GM19239 (cell line): Measurements from ENCODE around the gene GDE1.
A peak's percentile ranks its signal among the peaks of the same experiment; 100 is the strongest.
"Not testable (repeated sequence)": the region's sequence is repeated elsewhere in the genome, so short reads cannot be mapped to it uniquely, and the experiment has no call there.

Experiments used
- DNase-seq: peaks from one replicate; pipeline ENCODE4 v3.0.0; 2011; ENCODE audit warnings: low spot score; ENCODE audit not compliant: insufficient read length
- FAIRE-seq: peaks from 2 replicates; lab custom pipeline; 2011; peaks lifted over from hg19 to GRCh38; lab: Jason Lieb, UNC

Gene GDE1, protein sequence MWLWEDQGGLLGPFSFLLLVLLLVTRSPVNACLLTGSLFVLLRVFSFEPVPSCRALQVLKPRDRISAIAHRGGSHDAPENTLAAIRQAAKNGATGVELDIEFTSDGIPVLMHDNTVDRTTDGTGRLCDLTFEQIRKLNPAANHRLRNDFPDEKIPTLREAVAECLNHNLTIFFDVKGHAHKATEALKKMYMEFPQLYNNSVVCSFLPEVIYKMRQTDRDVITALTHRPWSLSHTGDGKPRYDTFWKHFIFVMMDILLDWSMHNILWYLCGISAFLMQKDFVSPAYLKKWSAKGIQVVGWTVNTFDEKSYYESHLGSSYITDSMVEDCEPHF

GRCh38 chr16:19521471-19522396 lies at the start of gene GDE1:
Gene GDE1, minus strand, starts transcription at chr16:19522098. Its CDS starts 134 bp downstream, at chr16:19521964.
- FAIRE-seq (peak; percentile 87), DNase-seq (peak; percentile 73)

DNA sequence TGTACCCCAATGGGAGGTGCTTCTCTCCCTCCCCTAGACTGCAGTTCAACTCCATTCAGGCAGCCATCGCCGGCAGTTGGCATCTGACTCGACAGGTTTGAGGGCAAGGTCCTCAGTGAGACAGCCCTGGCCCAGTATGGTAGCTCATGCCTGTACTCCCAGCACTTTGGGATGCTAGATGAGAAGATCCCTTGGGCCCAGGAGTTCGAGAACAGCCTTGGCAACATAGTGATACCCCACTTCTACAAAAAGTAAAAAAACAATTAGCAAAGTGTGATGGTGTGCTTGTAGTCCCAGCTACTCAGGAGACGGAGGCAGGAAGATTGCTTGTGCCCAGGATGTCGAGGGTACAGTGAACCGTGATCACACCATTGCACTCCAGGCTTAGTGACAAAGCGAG lies 45.7 kb upstream of the GDE1 start:
- no peak for FAIRE-seq
- no peak for DNase-seq

- DNase-seq (no peak), FAIRE-seq (no peak)
These were observed 44.5 kb upstream of the GDE1 start for GRCh38 chr16:19566362-19566761.

- FAIRE-seq (no peak), DNase-seq (no peak)
These were observed 41.5 kb upstream of the GDE1 start for GRCh38 chr16:19563377-19563776.

DNA sequence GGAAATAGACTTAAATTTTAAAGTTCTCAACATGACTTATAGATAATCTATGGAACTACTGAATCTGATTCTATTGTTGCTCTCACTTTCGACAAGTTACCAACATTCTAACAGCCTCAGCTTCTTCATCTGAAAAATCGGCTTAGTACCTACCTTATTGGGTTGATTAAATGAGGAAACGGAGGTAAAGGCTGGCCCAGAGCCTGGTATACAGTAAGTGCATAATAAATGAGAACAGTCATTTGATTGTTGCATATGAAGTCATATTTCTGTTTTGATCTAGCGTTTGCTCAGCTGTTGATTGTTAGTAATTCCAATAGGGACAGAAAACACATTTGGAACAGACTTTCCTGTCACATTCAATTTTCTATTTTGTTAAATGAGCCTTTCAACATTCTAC lies 38.2 kb upstream of the GDE1 start:
- no peak for FAIRE-seq

DNA sequence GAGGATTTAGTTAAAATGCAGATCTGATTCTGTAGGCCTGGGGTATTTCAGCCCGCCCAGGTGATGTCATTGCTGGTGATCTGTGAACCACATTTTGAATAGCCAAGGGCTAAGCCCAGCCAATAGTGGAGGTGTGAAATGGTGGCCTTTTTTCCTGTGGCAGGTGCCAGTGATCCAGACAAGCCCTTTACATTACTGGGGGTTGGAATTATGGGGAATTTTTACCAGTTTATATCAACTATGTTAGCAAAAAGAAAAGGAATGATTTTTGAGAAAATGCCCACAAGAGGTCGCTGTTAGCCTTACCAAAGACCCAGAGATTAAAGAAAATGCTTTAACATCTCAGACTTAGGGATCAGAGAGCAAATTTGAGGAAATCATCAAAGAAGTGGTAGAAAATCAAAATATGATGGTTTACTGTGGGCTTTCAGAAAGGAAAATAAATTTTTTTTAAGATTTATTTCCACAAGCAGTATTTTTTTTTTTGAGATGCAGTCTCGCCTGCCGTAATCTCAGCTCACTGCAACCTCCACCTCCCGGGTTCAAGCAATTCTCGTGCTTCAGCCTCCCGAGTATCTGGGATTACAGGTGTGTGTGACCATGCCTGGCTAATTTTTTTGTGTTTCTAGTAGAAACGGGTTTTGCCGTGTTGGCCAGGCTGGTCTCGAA lies 37.5 kb upstream of the GDE1 start:
- FAIRE-seq (peak; percentile 54), DNase-seq (no peak)

More for the DNA sequence above, 38.2 kb upstream of the GDE1 start:
- no peak for DNase-seq

GRCh38 chr16:19555938-19556771 lies 34.3 kb upstream of the GDE1 start:
- FAIRE-seq = peak; percentile 57

GRCh38 chr16:19555186-19555937 lies 33.5 kb upstream of the GDE1 start, which contains the start of gene VPS35L:
Gene VPS35L, plus strand, starts transcription at chr16:19555703. Its CDS starts 27 bp downstream, at chr16:19555730.
- FAIRE-seq (peak; percentile 93), DNase-seq (peak; percentile 69)

More at GRCh38 chr16:19555938-19556771, 34.3 kb upstream of the GDE1 start:
- no peak for DNase-seq

DNA sequence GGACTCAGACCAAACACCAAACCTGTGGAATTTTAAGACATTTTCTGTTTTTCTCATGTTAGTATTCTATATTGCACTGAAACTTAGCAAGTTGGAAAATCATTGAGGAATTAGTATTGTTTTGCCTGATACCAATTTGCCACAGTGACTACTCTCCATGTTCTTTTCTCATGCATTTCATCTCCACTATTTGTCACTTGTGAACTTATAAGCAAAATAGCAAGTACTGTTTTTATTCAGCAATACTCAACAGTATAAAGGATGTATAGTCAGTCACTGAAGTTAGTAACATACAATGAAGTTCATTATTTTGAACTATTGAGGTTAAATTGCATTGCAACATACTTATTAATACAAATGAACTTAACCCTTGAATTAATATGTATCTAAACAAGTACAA lies 27.8 kb upstream of the GDE1 start:
- FAIRE-seq (no peak), DNase-seq (no peak)

GRCh38 chr16:19548144-19548543 lies 26.2 kb upstream of the GDE1 start:
- FAIRE-seq (no peak), DNase-seq (no peak)

DNA sequence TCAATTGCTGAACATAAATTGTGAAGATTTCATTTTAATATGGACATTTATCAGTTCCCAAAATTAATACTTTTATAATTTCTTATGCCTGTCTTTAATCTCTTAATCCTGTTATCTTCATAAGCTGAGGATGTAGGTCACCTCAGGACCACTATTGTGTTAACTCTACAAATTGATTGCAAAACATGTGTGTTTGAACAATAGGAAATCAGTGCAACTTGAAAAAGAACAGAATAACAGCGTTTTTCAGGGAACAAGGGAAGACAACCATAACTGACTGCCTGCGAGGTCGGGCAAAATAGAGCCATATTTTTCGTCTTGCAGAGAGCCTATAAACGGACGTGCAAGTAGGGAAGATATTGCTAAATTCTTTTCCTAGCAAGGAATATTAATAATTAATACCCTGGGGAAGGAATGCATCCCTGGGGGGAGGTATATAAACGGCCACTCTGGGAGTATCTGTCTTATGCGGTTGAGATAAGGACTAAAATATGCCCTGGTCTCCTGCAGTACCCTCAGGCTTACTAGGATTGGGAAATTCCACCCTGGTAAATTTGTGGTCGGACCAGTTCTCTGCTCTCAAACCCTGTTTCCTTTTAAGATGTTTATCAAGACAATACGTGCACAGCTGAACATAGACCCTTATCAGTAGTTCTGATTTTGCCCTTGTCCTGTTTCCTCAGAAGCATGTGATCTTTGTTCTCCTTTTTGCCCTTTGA lies 21.5 kb upstream of the GDE1 start:
- DNase-seq, FAIRE-seq: not testable (repeated sequence)

GRCh38 chr16:19542138-19542821 lies 20.4 kb upstream of the GDE1 start:
- FAIRE-seq (no peak), DNase-seq (no peak)

GRCh38 chr16:19540241-19540970 lies 18.5 kb upstream of the GDE1 start:
- DNase-seq = no peak
- FAIRE-seq = no peak

DNA sequence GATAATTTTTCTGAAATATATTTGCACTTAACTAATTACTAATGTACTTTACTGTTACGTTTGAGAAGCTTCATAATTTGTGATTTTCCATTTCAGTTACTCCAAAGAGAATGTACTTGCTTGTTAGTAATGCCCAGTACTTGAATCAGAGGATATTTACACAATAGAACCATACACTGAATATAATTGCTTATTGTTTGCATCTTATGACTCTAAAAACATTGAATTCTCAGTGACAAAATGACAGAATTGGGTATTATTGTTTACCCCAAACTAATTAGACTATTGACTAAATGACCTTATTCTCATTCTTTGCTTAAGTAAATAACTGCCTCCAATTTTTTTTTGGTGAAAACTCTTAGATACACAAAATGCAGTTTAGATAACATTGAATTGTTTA lies 10.7 kb upstream of the GDE1 start:
- FAIRE-seq = no peak
- DNase-seq = no peak

DNA sequence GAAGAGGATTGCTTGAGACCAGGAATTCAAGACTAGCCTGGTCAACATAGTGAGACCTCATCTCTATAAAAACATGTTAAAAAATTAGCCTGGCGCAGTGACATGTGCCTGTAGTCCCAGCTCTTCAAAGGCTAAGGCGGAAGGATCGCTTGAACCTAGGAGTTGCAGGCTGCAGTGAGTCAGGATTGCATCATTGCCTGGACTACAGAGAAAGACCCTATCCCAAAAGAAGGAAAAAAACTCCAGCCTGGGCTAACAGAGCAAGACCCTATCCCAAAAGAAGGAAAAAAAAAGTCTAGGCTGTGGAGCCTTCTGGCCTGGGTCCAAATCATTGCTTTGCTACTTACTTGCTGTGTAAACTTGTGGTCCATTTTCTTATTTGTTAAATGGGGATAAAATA lies 6.8 kb upstream of the GDE1 start:
- DNase-seq = no peak
- FAIRE-seq = no peak

DNA sequence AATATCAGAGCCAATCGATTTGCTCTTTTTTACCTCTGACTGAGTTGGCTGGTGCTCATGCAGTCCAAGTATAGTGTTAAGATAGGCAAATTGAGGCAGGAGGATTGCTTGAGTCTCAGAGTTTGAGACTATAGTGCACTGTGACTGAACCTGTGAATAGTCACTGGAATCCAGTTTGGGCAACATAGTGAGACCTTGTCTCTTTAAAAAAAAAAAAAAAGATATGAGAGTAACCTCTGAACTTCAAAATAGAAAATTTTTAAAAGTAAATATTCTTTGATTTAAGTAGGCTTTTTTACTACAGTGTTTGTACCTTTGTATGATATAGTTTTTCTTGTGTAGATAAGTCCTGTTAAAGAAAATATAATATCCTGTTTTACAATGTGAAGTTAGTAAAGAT lies 5.3 kb upstream of the GDE1 start:
- FAIRE-seq (no peak), DNase-seq (no peak)

- FAIRE-seq = no peak
- DNase-seq = no peak
These were observed 3.5 kb upstream of the GDE1 start for GRCh38 chr16:19525385-19525723.
